Calu3 (cell line): Measurements from ENCODE around the gene PPP1R26. TPM values are rescaled to one million over a fixed set of nuclear protein-coding genes. Genes with fewer than 3 reads are reported as not detected.

Source experiments
- BruUV-seq: library from RNA; stranded (reverse); fragments of 400-500 nt; replicated peaks from 2 replicates; lab custom pipeline; 2021; lab: Mats Ljungman, UMichigan
- CTCF ChIA-PET: fragments of 300-600 bp; sonication (Branson Sonifier 250); formaldehyde crosslinking; loops from one replicate; lab custom pipeline; 2022; ENCODE audit warnings: antibody characterized with exemption; lab: Charles Lee
- DNase-seq: peaks from one replicate; pipeline ENCODE4 v3.0.0; 2022
- H3K27ac Mint-ChIP-seq: one replicate; pipeline ENCODE4 v1.8.0; 2022; ENCODE audit warnings: mixed read lengths; ENCODE audit not compliant: unreplicated experiment
- H3K27me3 Mint-ChIP-seq: one replicate; pipeline ENCODE4 v1.8.0; 2022; ENCODE audit warnings: mixed read lengths; ENCODE audit not compliant: unreplicated experiment
- H3K36me3 Mint-ChIP-seq: one replicate; pipeline ENCODE4 v1.8.0; 2022; ENCODE audit warnings: mild to moderate bottlenecking, moderate library complexity, mixed read lengths; ENCODE audit not compliant: insufficient read depth, unreplicated experiment
- H3K4me1 Mint-ChIP-seq: one replicate; pipeline ENCODE4 v1.8.0; 2022; ENCODE audit warnings: mild to moderate bottlenecking, low read depth, mixed read lengths; ENCODE audit not compliant: unreplicated experiment
- H3K4me3 Mint-ChIP-seq: one replicate; pipeline ENCODE4 v1.8.0; 2022; ENCODE audit warnings: mild to moderate bottlenecking, low read depth, moderate library complexity, mixed read lengths; ENCODE audit not compliant: unreplicated experiment
- H3K9me3 Mint-ChIP-seq: one replicate; pipeline ENCODE4 v1.8.0; 2022; ENCODE audit warnings: low read depth, mixed read lengths; ENCODE audit not compliant: unreplicated experiment
- intact Hi-C: fragments of 100-400 bp; cut with micrococcal nuclease; formaldehyde crosslinking; loops from one replicate; pipeline ENCODE4 v1.10.0; 2022; ENCODE audit not compliant: unreplicated experiment
- total RNA-seq: library from RNA; stranded (reverse); gene quantifications from 2 replicates; pipeline ENCODE4 v1.2.3, GENCODE V29; 2022
- TF ChIP-seq, protein P1 (sequence below): fragments of 200-600 bp; IDR thresholded peaks from one replicate; pipeline ENCODE4 v1.8.0; 2022; ENCODE audit warnings: antibody characterized with exemption; ENCODE audit not compliant: unreplicated experiment

Gene PPP1R26
- total RNA-seq, 1 experiment from 2014 or later = 35.1 TPM

DNA sequence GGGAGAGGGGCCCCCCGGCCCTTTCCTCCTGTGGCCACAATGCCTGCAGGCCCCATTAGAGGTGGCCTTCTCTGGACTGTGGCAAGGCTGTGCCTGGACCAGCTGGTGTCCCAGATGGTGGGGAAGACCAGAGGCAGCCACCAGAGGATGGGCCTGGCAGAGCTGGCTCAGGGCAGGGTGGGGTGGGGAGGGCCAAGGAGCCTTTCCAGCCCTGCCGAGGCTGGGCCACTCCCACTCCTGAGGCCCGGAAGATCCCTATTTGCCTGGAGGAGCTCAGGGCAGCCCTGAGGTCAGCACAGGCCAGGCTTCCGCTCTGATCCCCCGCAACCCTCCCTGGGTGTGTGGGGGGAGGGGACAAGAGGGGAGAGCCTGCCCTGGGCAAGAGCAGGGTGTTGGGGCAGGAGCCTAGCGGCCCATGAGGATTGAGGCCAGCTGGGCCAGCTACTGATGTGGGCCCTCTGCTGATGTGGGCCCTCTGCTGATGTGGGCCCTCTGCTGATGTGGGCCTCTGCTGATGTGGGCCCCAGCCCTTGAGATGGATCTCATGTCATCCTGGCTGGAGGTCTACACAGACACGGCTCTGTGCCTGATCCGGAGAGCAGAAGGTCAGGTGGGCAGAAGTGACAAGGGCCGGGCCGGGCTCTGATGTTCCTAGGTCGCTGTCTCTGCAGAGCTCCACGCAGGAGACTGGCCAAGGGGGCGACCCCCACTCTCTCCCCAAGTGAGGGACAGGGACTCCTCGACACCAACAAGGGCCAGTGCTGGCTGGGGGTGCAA is 26.9 kb downstream of the PPP1R26 start:
- DNase-seq = no peak
- H3K4me3 Mint-ChIP-seq = no peak overlapping the region
- H3K36me3 Mint-ChIP-seq = peaks cover 20% of the 10 kb centered on the region
- intact Hi-C loops = no loop called here
- H3K4me1 Mint-ChIP-seq = peaks cover 8% of the 10 kb centered on the region
- H3K9me3 Mint-ChIP-seq = no peaks in the 10 kb centered on the region
- H3K27me3 Mint-ChIP-seq = no peaks in the 10 kb centered on the region
- CTCF ChIA-PET = no interaction called here
- no peak overlapping the region for H3K27ac Mint-ChIP-seq
- TF ChIP-seq, protein P1, sequence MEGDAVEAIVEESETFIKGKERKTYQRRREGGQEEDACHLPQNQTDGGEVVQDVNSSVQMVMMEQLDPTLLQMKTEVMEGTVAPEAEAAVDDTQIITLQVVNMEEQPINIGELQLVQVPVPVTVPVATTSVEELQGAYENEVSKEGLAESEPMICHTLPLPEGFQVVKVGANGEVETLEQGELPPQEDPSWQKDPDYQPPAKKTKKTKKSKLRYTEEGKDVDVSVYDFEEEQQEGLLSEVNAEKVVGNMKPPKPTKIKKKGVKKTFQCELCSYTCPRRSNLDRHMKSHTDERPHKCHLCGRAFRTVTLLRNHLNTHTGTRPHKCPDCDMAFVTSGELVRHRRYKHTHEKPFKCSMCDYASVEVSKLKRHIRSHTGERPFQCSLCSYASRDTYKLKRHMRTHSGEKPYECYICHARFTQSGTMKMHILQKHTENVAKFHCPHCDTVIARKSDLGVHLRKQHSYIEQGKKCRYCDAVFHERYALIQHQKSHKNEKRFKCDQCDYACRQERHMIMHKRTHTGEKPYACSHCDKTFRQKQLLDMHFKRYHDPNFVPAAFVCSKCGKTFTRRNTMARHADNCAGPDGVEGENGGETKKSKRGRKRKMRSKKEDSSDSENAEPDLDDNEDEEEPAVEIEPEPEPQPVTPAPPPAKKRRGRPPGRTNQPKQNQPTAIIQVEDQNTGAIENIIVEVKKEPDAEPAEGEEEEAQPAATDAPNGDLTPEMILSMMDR = no peak
- BruUV-seq = no TSS peak

DNA sequence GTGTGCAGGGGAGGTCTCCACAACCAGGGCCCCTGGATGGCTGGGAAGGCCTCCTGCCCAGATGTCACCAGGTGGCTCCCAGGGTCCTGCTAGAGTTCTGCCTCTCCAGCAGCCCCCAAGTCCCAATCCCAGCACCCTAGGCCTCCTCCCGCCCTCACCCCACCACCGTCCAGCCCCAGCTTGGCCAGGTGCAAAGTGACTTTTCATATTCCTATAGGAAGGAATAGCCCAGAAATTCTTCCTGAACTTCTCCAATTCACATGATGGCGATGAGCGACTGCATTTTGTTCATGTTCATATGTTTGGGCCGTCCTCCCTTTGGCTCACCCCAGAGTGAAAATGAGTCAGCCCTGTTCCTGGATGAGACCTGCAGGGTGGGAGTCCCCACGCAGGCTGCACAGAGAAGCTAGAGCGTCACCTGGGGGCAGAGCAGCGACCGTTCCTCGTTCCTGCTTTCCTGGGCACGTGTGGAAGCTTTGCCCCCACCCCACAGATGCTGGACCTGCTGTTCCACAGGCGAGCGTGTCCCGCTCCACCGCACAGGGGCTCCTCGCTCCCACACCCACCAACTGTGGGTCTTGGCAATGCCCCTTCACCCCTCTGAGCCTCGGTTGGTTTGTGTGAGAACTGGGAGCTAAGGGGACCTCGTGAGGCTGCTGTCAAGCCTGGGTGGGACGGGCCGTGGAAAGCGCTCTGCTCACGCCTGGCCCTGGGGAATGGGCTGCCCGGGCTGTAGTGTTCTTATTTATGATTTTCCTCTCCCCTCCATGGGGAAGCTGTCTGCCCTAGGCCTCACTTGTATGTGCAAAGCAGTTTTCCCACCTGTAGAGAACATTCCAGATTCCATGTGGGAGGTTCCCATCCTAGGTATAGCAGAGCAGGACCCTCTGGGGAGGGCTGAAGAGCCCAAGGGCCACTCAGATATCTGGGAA is 27.8 kb downstream of the PPP1R26 start:
- Mint-ChIP-seq H3K4me1 (peaks cover 14% of the 10 kb centered on the region), H3K36me3 (peaks cover 11% of the 10 kb centered on the region), H3K9me3 (no peaks in the 10 kb centered on the region), H3K27ac (no peak overlapping the region), H3K4me3 (no peak overlapping the region), H3K27me3 (no peaks in the 10 kb centered on the region)
- CTCF ChIA-PET = no interaction called here
- BruUV-seq = no TSS peak
- intact Hi-C loops = no loop called here
- TF ChIP-seq, protein P1 = no peak
- DNase-seq = no peak

DNA sequence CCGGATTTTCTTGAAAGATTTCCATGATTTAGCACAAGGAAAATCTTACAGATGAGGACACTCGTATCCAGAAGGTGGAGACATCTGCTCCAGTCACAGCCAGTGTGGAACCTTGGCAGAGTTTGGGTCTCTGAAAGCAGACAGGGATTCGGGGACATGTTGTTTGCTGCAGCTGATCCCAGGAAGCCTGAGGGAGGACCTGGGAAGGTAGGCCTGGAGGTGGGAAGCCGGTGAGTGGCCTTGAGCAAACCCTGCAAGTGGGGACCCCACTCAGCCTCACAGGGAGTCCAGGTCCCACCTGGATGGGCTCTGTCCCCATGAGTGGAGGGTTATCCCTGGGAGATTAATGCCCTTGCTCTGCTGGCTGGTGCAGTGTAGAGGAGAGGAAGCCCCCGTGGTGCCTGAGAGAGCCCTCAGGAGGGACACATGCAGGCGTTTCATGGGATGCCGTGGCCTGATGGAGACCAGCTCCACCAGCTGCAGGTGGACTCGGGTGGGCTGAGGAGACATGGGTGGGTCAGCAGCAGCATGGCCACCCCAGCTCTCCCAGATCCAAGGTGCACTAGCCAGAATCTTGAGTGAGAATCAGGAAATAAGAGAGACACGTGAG is 28.7 kb downstream of the PPP1R26 start:
- no peak for DNase-seq
- Mint-ChIP-seq H3K27ac (no peak overlapping the region), H3K27me3 (no peaks in the 10 kb centered on the region), H3K9me3 (no peaks in the 10 kb centered on the region), H3K36me3 (peaks cover 8% of the 10 kb centered on the region), H3K4me3 (no peak overlapping the region), H3K4me1 (peaks cover 20% of the 10 kb centered on the region)
- TF ChIP-seq, protein P1 = no peak
- CTCF ChIA-PET = no interaction called here
- BruUV-seq = no TSS peak
- intact Hi-C loops = no loop called here

DNA sequence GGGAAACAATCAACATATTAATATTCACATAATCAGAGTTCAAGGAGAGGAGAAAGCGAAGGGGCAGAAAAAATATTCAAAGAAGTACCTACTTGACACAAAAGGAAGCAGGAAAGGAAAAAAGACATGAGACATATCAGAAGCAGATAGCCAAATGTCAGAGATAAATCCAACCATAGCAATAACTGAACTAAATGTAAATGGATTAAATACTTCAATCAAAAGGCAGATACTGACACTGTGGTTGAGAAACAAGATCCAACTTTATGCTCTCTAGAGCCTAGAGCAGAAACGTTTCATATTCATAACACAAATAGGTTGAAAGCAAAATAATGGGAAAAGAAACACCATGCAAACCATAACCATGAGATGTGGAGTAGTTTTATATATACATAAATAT is 29.9 kb downstream of the PPP1R26 start:
- Mint-ChIP-seq H3K9me3 (no peaks in the 10 kb centered on the region), H3K36me3 (peaks cover 7% of the 10 kb centered on the region), H3K4me1 (peaks cover 20% of the 10 kb centered on the region), H3K4me3 (no peak overlapping the region), H3K27me3 (no peaks in the 10 kb centered on the region), H3K27ac (no peak overlapping the region)
- TF ChIP-seq, protein P1 = no peak
- BruUV-seq = no TSS peak
- no peak for DNase-seq
- intact Hi-C loops = no loop called here
- CTCF ChIA-PET = no interaction called here
